GM19324 (cell line): Measurements from ENCODE around the gene MMP20.

Experiments
- ATAC-seq: cut with Tn5 transposase; IDR thresholded peaks from one replicate; pipeline ENCODE4 v1.9.1; 2021; ENCODE audit warnings: mild to moderate bottlenecking, moderate library complexity; ENCODE audit not compliant: unreplicated experiment, low FRiP score

Gene MMP20

GRCh38 chr11:102623998-102624397 is 1.1 kb downstream of the MMP20 start:
- ATAC-seq: no peak

GRCh38 chr11:102623128-102623527 is 2.0 kb downstream of the MMP20 start:
- no peak for ATAC-seq

- ATAC-seq: no peak
Observed at GRCh38 chr11:102622258-102622657, 2.9 kb downstream of the MMP20 start.

- ATAC-seq: no peak
Observed at GRCh38 chr11:102620818-102621561, 4.1 kb downstream of the MMP20 start.

GRCh38 chr11:102620179-102620578 is 5.0 kb downstream of the MMP20 start:
- ATAC-seq: no peak

GRCh38 chr11:102617466-102618008 is 7.6 kb downstream of the MMP20 start:
- no peak for ATAC-seq

GRCh38 chr11:102615894-102616432 is 9.2 kb downstream of the MMP20 start:
- no peak for ATAC-seq

- ATAC-seq: no peak
Observed at GRCh38 chr11:102615077-102615893, 9.8 kb downstream of the MMP20 start.

GRCh38 chr11:102614485-102614884 is 10.6 kb downstream of the MMP20 start:
- no peak for ATAC-seq

- no peak for ATAC-seq
Observed at GRCh38 chr11:102614031-102614430, 11.1 kb downstream of the MMP20 start.

- no peak for ATAC-seq
Observed at GRCh38 chr11:102613450-102613849, 11.7 kb downstream of the MMP20 start.

GRCh38 chr11:102611291-102611690 is 13.8 kb downstream of the MMP20 start:
- no peak for ATAC-seq

GRCh38 chr11:102610200-102610599 is 14.9 kb downstream of the MMP20 start:
- ATAC-seq: no peak

GRCh38 chr11:102608699-102609098 is 16.4 kb downstream of the MMP20 start:
- ATAC-seq: no peak

GRCh38 chr11:102604875-102605274 is 20.3 kb downstream of the MMP20 start:
- ATAC-seq: no peak

GRCh38 chr11:102604011-102604410 is 21.1 kb downstream of the MMP20 start:
- ATAC-seq: no peak

GRCh38 chr11:102603576-102603975 is 21.6 kb downstream of the MMP20 start:
- ATAC-seq: no peak

GRCh38 chr11:102603091-102603490 is 22.0 kb downstream of the MMP20 start:
- no peak for ATAC-seq

GRCh38 chr11:102600666-102601065 is 24.5 kb downstream of the MMP20 start:
- no peak for ATAC-seq

GRCh38 chr11:102599642-102600261 is 25.4 kb downstream of the MMP20 start:
- ATAC-seq: peak; percentile 68

- ATAC-seq: no peak
Observed at GRCh38 chr11:102598272-102598671, 26.9 kb downstream of the MMP20 start.
